C4-2B (cell line): ENCODE results near the gene DRC3.
"Not testable (repeated sequence)": the region's sequence is repeated elsewhere in the genome, so short reads cannot be mapped to it uniquely, and the experiment has no call there.

Experiments
- H3K27ac ChIP-seq: fragments of 450-650 bp; 2 replicates; pipeline ENCODE4 v1.5.1; 2017
- CTCF ChIP-seq: fragments of 450-650 bp; conservative IDR thresholded peaks from 2 replicates; pipeline ENCODE4 v1.5.1; 2017; ENCODE audit warnings: mild to moderate bottlenecking
- ZFX ChIP-seq: fragments of 450-650 bp; IDR thresholded peaks from 2 replicates; pipeline ENCODE4 v1.6.1; 2017

Gene DRC3

GRCh38 chr17:17988427-17988945 is 15.8 kb downstream of the DRC3 start:
- TF ChIP-seq CTCF (no peak), ZFX (no peak)
- no peak overlapping the region for H3K27ac ChIP-seq

- TF ChIP-seq CTCF (no peak), ZFX (no peak)
- H3K27ac ChIP-seq, result no peak overlapping the region
Observed at GRCh38 chr17:17989081-17989480, 16.4 kb downstream of the DRC3 start.

- TF ChIP-seq CTCF (no peak), ZFX (no peak)
- no peak overlapping the region for H3K27ac ChIP-seq
Observed at GRCh38 chr17:17989618-17990017, 17.0 kb downstream of the DRC3 start.

GRCh38 chr17:17990282-17990681 is 17.6 kb downstream of the DRC3 start:
- TF ChIP-seq ZFX (no peak), CTCF (no peak)
- no peak overlapping the region for H3K27ac ChIP-seq

GRCh38 chr17:17993366-17993765 is 20.7 kb downstream of the DRC3 start:
- TF ChIP-seq ZFX (no peak), CTCF (no peak)
- H3K27ac ChIP-seq, result no peak overlapping the region

GRCh38 chr17:17993852-17994251 is 21.2 kb downstream of the DRC3 start:
- TF ChIP-seq CTCF (no peak), ZFX (no peak)
- H3K27ac ChIP-seq, result no peak overlapping the region

- H3K27ac ChIP-seq, result no peak overlapping the region
- TF ChIP-seq CTCF (no peak; the same call in 1 of the 2 replicates), ZFX (no peak)
Observed at GRCh38 chr17:17994271-17995069, 21.8 kb downstream of the DRC3 start.

- not testable (repeated sequence) for H3K27ac ChIP-seq
Observed at GRCh38 chr17:17995887-17996286, 23.2 kb downstream of the DRC3 start.
